ENCODE data around the gene SYTL3.

The SYTL3 gene

DNA sequence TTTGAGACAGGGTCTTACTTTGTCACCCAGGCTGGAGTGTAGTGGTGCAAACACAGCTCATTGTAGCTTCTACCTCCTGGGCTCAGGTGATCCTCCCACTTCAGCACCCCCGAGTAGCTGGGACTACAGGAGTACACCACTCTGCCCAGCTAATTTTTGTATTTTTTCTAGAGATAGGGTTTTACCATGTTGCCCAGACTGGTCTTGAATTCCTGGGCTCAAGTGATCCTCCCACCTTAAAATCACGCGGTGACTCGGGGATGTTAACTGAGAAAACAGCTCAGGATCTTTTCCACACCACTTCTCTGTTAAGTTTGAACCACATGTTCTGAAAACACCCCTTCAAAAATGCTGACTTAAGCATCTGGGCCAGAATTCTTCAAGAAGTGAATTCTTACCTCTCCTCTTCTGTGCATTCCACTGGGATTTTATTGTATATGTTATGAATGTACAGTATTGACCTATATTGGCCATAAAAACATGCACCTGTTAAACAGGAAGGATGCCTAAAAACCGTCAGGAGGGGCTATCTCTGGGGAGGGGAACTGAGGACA, 72.4 kb downstream of the SYTL3 start:
- DNase-seq (ENCODE audit: low spot score) = no peak

- no peak for DNase-seq (ENCODE audit: low spot score)
These were observed 75.8 kb downstream of the SYTL3 start for GRCh38 chr6:158725704-158726103.

GRCh38 chr6:158729906-158730540, 80.2 kb downstream of the SYTL3 start:
- no peak for DNase-seq (ENCODE audit: low spot score)

DNA sequence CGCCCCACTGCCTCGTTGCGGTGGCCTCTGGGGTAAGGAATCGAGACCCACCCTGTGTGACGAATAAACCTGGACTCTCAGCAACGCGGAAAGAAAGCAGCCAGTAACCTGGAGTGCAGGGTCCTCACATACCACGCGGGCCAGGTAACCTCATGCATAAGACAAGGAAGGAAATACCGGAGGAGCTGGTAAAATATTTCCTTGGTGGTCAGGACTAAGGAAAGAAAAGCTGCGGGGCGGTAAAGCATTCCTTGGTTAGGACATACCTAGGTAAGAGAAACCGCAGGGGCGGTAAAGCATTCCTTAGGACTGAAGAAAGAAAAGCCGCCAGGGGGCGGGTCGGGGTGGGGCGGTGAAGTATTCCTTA, 80.7 kb downstream of the SYTL3 start:
- DNase-seq (ENCODE audit: low spot score) = no peak

DNA sequence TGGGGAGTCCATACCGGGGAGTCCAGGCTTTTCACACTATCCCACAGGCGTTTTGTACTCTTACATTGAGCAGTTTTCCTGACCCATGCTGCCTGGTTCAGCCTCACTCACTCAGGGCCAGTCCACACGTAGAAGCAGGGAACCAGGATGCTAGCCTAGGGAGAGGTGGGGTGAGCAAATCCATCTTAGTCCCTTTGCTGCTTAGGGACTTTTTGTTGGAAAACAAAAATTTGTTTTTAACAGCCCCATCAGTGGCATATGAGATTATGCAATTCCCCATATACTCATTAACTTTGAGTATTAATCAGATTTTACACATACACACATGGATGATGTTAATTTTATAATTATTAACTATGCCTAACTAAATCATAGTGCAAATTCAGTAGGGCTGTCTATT, 85.2 kb downstream of the SYTL3 start:
- no peak for DNase-seq (ENCODE audit: low spot score)

GRCh38 chr6:158737082-158737709, 87.3 kb downstream of the SYTL3 start:
- no peak for DNase-seq (ENCODE audit: low spot score)

DNA sequence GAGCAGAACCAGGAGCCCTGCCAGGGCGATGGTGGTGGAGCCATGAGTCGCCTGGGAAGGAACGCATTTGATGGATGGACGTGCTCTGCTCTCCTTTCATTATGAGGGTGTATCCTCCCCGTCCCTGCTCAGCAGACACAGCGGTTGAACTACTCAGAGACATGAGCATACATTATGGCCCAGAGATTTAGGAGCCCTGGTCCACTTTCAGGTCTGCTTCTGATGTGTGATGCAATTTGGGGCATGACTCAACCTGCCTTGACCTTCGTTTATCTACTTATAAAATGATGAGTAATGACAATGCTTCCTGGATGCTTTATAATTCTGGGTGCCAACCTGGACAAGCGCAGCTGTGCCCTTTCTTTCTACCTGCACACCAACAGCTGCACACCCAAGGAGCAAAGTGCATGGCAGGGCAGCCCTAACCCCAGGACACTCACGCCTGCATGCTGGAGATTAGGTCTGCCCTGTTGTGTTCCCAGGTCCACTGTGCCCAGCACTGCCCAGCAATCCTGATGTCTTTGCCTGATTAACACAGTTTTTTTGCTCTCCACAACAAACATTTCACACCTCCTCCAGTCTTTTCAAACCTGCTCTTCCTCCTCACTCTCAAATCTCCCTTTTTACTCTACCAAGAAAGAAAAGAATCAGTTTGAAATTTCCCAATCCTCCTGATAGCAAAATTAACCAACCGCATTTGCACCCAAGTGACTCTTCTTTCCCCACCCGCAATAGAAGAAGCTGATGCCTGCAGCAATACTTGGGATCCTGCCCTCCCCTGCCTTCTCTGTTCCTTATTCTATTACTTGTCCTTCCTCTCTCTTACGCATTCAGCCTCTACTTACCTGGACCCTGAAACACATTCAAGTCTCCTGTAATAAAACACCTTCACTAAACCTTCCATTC, 88.1 kb downstream of the SYTL3 start:
- DNase-seq (ENCODE audit: low spot score) = no peak

GRCh38 chr6:158739673-158740072, 89.8 kb downstream of the SYTL3 start:
- no peak for DNase-seq (ENCODE audit: low spot score)

DNA sequence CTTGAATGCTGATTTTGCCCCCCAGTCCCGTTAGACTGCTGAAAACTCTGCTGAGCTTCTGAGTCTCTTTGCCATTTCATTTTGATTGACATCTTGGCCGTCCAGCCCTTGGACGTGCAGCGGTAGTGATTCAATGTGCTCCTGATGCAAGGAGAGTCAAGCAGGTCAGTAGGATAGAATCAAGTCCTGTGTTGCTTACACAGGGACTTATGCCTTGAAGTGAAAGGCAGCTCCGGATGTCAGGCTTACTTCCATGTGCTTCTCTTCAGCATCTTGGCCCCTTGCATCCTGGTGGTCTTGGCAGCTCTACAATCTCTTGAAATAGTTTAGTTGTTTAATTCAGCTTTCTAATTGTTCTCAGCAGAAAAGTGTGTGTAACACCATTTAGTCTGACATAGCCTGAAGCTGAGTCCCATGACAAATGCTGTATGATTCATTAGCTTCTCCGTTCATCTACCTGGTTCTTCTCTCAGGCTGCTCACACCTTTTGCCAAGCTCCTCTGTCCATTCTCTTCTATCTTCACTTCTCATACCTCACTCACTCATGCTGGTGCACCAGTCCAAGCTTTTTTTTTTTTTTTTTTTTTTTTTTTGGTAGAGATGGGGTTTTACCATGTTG, 93.3 kb downstream of the SYTL3 start:
- DNase-seq (ENCODE audit: low spot score) = no peak

GRCh38 chr6:158744986-158745430, 95.2 kb downstream of the SYTL3 start:
- DNase-seq (ENCODE audit: low spot score) = no peak

DNA sequence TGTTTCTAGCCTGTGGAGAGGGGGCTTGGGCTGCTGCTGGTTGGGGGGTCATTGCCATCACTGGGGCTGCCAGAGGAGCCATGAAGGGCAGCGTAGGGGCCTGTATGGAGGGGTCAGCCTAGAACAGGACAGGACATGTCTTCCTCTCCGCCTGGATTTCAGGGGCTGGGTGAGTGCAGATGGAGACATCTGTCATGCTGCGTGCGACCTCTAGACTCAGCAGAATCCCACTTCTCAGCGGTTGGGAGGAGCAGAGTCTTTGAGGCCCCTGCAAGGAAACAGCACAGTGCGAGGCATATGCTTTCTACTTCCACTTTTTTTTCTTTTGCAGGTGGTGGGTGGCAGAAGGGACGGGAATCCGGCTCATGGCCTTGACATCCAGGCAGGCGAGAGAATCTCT, 101.4 kb downstream of the SYTL3 start:
- DNase-seq (ENCODE audit: low spot score) = no peak

DNA sequence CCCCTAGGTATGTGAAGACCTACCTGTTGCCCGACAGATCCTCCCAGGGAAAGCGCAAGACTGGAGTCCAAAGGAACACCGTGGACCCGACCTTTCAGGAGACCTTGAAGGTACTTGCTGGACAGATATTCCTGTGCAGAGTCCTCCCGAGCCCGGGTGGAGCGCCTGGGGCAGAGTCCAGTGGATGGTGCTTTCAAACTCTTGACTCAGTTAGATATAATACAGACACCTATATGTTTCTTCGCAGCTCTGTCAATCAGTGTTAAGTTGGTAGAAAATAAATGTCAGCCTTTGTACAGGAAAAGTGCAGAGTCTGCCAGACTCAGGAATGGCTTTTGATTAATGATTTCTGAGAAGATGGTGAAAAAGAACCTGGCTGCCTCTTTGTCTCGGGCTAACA, 102.1 kb downstream of the SYTL3 start:
- no peak for DNase-seq (ENCODE audit: low spot score)

DNA sequence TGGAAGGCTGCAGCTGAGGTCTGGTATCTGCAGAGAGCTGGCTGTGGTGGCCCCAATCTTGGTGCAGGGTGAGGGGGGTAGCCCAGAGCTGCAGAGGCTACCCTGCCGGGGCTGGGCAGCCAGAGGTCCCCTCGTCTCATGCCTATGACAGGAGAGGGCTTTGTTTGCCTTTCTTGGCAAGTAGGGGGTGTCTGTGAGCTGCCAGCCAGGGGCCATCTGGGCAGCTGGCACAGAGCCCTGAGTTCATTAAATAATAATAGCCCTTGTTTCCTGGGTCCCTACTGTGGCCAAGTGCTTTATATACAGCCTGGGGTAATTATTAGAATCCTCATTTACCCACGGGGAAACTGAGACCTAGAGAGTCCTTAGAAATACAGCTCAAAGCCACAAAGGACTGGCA, 102.8 kb downstream of the SYTL3 start:
- DNase-seq (ENCODE audit: low spot score) = peak; percentile 96

- DNase-seq (ENCODE audit: low spot score) = no peak
These were observed 104.0 kb downstream of the SYTL3 start for GRCh38 chr6:158753811-158754210.

- DNase-seq (ENCODE audit: low spot score) = no peak
These were observed 104.9 kb downstream of the SYTL3 start for GRCh38 chr6:158754738-158755137.

- DNase-seq (ENCODE audit: low spot score) = no peak
These were observed 105.8 kb downstream of the SYTL3 start for GRCh38 chr6:158755636-158756035.

GRCh38 chr6:158756126-158756525, 106.3 kb downstream of the SYTL3 start:
- DNase-seq (ENCODE audit: low spot score) = no peak

DNA sequence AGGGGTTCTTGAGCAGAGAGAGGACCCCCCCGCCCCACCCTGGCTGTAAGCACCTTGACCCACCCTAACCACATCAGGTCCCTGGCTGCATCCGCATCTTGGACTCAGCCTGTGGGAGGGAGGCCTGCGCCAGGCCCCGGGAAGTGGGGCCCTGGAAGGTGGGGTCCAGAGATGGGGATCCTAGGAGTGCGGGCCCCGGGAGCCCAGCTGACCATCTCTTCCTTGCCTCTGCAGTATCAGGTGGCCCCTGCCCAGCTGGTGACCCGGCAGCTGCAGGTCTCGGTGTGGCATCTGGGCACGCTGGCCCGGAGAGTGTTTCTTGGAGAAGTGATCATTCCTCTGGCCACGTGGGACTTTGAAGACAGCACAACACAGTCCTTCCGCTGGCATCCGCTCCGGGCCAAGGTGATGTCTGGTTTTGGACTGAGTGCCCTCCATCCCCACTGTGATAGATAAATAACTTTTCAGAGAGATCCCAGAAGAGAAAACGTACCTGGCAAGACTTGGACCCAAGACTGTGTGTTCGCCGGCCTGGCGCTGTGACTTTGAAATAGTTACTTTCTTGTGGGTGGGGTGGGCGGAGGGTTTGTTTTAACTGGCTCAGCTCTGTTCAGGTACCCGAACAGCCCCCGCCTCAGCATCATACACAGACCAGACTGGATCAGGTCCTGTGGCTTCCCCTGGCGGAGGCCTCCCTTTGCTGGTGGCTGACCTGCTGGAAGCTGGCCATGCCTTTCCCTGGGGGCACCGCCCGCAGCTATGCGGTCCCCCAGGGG, 107.3 kb downstream of the SYTL3 start:
- DNase-seq (ENCODE audit: low spot score) = no peak

DNA sequence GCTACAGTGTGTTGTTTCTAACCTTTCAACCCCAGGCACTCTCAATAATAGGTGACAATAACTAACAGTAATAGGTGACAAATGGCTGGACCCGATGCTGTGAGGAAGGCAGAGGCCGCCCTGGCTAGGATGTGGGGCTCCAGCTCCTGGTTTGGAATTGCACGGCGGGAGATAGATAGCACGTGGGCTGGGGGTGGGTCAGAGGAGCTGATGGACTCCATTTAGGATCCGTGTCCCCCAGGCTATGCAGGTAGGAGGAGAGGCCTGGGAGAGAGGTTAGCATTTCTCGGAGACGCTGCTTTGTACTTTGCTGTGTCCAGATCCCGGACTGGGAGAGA, 107.9 kb downstream of the SYTL3 start:
- DNase-seq (ENCODE audit: low spot score) = no peak

GRCh38 chr6:158758451-158758860, 108.6 kb downstream of the SYTL3 start:
- DNase-seq (ENCODE audit: low spot score) = no peak

DNA sequence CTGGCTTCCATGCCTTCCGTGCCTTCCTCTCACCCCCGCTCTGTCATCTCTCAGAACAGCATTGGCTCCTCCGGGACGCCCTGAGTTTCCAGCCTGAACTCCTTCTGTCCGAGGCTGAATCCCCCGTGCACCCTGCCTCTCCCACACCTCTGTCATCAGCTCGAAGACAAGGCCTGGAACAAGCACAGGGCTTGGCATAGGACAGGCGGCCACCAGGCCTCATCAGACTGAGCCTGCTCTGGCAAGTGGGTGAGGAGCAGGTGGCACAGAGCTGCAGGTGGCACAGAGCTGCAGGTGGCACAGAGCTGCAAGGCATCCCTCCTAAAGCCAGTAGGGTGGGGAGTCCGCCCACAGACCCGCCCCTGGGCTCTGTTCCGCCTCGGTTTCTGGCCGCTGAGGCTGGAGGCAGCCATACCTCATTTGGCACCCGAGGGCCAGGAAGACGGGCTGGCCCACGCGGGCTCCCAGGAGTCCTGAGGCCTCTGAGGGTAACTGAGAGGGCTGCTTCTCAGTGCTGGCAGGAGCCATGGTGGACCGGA, 109.2 kb downstream of the SYTL3 start:
- DNase-seq (ENCODE audit: low spot score) = no peak
